UCSD-AML1 (cell line): ENCODE measurements around the gene PANK3.
A peak's percentile ranks its signal among the peaks of the same experiment; 100 is the strongest.
"Not testable (repeated sequence)": the region's sequence is repeated elsewhere in the genome, so short reads cannot be mapped to it uniquely, and the experiment has no call there.

ENCODE experiments used
- DNase-seq: peaks from one replicate; lab custom pipeline; 2025; ENCODE audit not compliant: unreplicated experiment; lab: John Stamatoyannopoulos, UW

The PANK3 gene

DNA sequence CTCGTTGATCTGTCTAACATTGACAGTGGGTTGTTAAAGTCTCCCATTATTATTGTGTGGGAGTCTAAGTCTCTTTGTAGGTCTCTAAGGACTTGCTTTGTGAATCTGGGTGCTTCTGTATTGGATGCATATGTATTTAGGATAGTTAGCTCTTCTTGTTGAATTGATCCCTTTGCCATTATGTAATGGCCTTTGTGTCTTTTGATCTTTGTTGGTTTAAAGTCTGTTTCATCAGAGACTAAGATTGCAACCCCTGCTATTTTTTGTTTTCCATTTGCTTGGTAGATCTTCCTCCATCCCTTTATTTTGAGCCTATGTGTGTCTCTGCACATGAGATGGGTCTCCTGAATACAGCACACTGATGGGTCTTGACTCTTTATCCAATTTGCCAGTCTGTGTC, 17.0 kb upstream of the PANK3 start:
- not testable (repeated sequence) for DNase-seq

DNA sequence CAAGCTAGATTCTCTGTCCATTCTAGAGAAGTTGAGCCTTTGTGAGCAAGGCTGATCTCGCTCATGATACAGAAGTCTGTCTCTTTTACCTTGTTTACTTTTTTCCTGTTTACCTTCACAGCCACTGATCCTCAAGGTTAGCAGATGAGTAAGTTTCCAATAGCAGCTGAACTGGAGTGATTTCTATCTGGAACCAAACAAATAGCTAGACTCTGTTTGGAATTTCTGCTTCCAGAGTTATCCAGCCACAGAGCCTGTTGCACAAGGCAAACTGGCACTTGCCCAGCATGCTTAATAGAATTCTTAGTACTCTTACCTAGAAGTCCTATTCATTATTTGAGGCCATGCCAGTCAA, 12.8 kb upstream of the PANK3 start:
- no peak for DNase-seq

DNA sequence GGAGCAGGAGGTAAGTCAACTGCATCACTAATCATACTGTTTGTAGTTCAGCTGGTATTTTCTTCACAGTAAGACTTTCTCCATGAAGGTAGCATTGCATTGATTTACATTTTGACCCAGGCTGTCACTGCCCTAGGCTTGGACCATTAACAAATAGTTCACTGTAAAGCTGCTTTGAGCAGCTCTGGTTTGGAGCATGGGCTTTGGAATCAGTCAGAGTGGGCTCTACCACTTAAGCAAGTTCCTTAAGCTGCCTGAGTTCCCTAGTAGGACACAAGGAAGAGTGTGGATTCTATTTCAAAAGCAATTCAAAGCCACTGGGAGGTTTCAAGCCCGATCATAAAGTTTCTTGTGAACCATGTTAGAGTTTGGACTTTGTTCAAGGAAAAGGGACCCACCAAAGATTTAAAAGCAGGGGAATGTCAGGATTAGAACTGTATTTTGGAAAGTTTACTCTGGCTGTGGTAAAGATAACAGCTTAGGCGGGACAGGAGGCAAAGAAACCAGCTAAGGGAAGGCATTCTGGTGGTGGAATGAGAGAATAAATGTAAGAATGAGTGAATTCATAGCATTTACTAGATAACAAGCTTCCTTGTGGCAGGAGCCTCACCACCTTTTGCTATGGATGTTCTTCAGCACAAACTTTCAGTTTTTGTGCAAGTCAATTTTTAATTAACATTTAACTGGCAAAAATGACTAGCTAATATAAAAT, 12.3 kb upstream of the PANK3 start:
- DNase-seq = no peak

- DNase-seq = no peak
Observed at GRCh38 chr5:168590666-168591065, 11.5 kb upstream of the PANK3 start.

DNA sequence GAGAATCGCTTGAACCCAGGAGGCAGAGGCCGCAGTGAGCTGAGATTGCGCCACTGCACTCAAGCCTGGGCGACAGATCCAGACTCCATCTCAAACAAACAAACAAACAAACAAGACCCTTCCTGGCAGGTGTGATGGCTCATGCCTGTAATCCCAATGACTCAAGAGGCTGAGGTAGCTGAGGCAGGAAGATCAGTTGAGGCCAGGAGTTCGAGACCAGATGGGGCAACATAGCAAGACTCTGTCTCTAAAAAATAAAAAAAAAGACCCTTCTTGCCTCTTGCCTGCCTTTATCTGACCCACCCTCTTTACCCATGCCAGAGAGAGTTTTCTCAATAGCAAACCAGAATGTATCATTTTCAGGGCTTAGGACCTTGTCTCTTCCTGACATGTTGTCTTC, 8.8 kb upstream of the PANK3 start:
- no peak for DNase-seq

DNA sequence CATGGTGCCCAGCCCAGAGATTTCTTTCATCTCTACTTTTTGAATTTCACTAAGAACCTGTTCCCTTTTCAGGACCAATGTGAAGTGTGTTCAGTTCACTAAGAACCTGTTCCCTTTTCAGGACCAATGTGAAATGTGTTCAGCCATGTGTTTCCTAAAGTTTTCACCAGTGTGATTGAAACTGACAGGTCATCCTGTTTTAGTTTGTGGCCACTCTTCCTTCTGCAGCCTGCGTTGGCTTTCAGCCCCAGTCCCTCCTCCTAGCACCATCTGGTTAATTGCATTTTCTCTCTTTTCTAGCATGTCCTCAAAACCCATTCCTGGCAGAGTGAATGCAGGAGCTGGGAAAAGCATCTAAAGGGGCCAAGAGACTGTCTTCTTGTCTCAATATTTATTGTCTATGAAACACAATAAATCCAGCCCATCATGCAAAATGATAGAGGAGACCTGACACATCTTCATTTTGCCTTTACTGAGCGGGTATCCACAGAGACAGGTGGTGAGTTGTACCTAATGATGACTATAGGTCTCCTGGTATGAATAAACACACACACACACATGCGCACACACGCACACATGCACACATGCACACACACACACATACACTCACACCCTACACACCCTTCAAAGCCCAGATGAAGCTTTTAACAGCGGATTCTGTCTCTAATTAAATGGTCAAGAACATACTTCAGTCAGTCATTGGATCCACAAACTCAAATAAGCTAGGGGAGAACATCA, 6.1 kb upstream of the PANK3 start:
- peak; percentile 26 for DNase-seq

DNA sequence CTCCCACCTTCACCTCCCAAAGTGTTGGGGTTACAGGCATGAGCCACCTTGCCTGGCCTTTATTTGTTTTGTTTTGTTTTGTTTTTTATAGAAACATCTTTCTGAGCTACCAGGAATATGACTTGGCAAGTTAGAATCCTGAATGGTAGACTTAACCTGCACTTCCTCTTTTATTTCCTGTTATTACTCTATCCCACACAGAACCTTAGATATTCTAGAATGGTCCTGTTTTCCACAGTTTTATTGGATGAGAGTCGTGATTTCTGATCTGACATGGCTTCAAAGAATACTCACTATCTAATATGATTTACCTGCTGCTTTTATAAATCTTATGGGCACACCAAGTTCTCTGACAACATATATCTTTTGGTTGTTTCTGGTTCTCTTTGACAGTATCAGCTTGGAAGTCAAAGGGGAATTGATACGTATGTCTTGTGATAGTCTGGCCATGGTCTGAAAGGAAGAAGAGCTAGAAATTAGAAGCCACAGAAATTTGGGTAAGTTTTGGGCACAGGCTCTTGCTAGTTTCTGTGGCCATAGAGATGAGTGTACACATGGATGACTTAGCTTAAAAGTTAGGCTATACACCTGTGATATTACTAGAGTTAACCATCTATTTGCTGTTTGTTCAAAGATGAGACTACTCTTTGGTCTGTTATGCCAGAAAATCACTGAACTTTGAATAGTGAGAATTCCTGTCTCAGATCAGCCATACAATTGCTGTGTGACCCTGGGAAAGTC, 4.7 kb upstream of the PANK3 start:
- DNase-seq = no peak

DNA sequence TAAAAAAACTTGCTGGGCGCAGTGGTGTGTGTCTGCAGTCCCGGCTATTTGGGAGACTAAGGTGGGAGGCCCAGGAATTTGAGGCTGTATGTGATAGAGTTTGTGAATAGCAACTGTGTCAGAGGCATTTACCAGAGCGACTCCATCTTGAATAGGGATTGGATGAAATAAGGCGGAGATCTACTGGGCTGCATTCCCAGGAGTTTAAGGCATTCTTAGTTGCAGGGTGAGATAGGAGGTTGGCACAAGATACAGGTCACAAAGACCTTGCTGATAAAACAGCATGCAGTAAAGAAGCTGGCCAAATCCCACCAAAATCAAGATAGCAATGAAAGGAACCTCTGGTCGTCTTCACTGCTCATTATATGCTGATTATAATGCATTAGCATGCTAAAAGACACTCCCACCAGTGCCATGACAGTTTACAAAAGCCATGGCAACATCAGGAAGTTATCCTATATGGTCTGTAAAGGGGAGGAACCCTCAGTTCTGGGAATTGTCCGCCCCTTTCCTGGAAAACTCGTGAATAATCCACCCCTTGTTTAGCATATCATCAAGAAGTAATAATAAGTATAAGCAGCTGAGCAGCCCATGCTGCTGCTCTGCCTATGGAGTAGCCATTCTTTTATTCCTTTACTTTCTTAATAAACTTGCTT, 1.8 kb upstream of the PANK3 start:
- not testable (repeated sequence) for DNase-seq

DNA sequence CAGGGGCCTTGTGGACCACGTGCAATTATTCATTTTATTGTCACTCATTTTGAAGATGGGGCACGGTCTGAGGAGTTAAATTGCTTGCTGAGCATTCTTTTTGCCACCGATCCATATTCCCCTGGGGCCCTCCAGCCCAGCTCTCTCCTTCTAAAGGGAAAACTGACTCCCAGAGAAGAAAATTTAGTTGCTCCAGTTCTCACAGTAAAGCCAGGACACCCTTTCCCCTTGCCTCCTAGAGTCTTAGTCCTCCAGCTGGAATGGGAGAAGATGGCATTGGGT, 1.0 kb upstream of the PANK3 start:
- no peak for DNase-seq

- DNase-seq = peak; percentile 98
Observed at GRCh38 chr5:168579488-168580226, 489 bp upstream of the PANK3 start.

- no peak for DNase-seq
Observed at GRCh38 chr5:168578006-168578405, 1.2 kb downstream of the PANK3 start.

- DNase-seq = no peak
Observed at GRCh38 chr5:168575391-168576372, 3.5 kb downstream of the PANK3 start.

DNA sequence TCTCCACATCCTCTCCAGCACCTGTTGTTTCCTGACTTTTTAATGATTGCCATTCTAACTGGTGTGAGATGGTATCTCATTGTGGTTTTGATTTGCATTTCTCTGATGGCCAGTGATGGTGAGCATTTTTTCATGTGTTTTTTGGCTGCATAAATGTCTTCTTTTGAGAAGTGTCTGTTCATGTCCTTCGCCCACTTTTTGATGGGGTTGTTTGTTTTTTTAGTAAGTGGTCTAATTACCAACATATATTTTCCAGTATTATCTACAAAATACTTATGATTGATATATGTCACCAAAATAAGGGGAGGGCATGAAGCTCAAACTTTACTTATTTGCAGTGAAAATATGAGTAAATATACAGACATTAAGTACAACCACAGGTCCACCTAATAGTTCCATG, 5.0 kb downstream of the PANK3 start:
- not testable (repeated sequence) for DNase-seq

DNA sequence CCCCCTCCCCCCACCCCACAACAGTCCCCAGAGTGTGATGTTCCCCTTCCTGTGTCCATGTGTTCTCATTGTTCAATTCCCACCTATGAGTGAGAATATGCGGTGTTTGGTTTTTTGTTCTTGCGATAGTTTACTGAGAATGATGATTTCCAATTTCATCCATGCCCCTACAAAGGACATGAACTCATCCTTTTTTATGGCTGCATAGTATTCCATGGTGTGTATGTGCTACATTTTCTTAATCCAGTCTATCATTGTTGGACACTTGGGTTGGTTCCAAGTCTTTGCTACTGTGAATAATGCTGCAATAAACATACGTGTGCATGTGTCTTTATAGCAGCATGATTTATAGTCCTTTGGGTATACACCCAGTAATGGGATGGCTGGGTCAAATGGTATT, 5.5 kb downstream of the PANK3 start:
- DNase-seq = not testable (repeated sequence)

GRCh38 chr5:168570490-168571328, 8.5 kb downstream of the PANK3 start:
- DNase-seq = no peak

DNA sequence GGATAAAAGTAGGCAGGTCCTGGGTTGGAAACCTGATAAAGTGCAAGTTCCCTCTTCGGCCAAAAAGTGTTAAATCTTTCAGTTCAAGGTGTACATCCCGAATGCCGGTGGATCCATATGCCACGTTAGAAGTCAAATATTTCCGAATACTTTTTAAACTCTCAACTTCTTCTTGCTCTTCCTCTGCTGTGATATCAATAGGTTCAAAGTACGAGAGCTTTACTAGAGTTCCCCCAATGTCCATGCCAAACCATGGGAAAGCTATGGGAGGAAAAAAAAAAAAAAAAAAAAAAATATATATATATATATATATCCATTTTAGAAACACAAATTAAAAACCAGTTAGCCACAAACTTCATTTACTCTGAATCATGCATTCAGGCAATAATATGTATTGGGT, 10.4 kb downstream of the PANK3 start:
- DNase-seq = no peak

GRCh38 chr5:168563959-168564358, 15.2 kb downstream of the PANK3 start:
- DNase-seq = no peak

GRCh38 chr5:168562279-168562678, 16.9 kb downstream of the PANK3 start:
- DNase-seq = no peak

- DNase-seq = no peak
Observed at GRCh38 chr5:168557389-168557788, 21.8 kb downstream of the PANK3 start.
